Measurements from ENCODE around the gene GMFB.
A peak's percentile ranks its signal among the peaks of the same experiment; 100 is the strongest.

Gene GMFB

GRCh38 chr14:54488646-54489317 is at the start of gene GMFB:
GMFB (minus strand) TSS chr14:54488980; CDS start chr14:54488927, 53 bp downstream.
- peak; percentile 91 for DNase-seq

DNA sequence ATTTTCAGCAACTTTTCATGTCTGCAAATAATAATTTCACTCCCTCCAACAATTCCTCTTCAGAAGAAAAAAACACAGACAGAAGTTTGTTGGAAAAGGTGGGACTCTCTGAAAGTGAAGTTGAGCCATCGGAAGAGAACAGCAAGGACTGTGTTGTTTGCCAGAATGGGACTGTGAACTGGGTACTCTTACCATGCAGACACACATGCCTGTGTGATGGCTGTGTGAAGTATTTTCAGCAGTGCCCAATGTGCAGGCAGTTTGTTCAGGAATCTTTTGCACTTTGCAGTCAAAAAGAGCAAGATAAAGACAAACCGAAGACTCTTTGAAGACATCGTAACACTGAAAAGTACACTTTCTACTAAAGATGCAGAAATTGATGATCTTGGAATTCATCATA is 49.3 kb upstream of the GMFB start:
- DNase-seq, result no peak

- no peak for DNase-seq
These were observed 48.9 kb upstream of the GMFB start for GRCh38 chr14:54537651-54538050.

DNA sequence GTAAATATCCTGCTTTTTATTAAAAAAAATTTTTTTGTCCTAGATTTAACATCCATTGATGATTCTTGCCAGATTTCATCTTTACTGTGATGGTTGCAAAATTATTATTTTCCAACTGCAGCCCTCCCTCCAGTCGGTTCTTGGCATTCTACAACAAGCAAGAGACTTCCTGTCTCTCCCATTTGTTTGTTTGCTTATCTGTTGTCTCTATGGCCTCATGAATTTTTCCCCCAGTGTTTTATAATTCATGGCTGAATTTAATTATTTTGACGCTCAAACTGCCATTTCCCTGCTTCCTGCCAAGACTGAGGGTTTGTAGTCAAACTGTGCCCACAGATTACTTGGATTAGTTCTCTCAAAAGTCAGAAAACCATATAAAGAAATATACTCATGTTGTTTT is 46.9 kb upstream of the GMFB start:
- no peak for DNase-seq

- no peak for DNase-seq
These were observed 46.3 kb upstream of the GMFB start for GRCh38 chr14:54535126-54535525.

- no peak for DNase-seq
These were observed 44.3 kb upstream of the GMFB start for GRCh38 chr14:54533100-54533499.

DNA sequence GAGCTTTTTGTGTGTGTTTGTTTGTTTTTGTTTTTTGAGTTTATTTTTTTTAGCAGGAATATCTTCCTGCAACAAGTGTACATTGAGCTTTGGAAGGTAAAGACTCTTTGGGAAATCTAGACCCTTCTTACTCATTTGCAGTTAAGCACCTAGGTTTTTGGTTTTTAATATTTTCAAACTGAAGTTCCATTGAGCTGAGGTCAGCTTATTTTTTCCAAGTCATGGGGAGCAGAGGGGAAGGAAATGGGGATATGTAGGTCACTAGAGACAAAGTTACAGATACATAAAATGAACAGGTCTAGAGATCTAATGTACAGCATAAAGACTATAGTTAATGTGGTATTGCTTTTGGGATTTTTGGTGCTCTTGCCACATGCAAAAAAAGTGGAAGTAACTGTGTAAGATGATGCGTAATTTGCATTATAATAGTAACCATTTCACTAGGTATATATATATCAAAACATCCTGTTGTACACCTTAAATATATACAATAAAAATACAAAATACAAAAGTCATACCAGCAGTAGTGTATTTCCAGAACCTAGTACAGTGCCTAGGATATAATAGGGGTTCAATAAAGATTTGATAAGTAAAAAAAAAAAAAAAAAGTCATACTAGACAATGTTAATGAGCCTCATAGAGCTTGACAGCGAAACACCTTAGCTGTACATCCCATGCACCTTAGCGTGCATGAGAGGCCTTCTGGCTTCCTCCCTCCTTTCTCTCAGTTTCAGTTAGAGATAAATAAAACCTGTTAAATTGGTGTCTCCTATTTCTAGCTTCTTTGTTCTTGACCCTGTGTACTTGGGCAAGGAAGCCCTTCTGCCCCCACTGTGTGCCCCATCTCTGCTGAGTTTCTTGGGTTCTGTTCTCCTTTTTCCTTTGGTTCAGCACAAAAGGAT is 43.6 kb upstream of the GMFB start:
- DNase-seq, result no peak

- no peak for DNase-seq
These were observed 41.0 kb upstream of the GMFB start for GRCh38 chr14:54529811-54530210.

DNA sequence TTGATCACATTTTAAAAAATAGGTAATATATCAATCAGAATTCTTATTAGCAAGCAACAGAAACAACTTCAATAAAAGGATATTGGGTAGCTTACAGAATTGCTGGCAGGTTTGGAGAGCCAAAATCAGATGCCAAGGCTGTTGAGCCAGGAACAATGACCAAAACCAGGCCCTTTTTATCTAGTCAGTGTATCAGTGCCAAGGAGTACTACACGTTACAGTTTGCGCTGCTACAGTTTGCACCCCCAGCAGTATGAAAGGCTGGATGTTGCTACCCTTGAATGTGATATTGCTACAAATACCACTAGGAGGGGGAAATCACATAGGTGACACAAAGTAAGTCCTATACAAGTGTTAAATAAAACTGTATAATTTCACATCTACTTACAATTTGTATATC is 40.2 kb upstream of the GMFB start:
- DNase-seq, result no peak

DNA sequence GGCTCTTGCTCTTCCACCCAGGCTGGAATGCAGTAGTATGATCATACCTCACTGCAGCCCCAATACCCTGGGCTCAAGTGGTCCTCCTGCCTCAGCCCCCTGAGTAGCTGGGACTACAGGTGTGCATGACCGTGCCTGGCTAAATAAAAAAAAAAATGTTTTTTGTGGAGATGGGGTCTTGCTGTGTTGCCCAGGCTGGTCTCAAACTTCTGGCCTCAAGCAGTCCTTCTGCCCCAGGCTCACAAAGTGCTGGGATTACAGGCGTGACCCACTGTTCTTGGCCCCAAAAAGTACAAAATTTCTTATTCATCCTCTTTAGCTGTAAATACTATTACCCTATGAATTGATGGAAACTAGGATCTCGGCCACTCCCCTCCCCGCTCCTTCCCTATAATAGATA is 35.6 kb upstream of the GMFB start:
- DNase-seq, result no peak

- DNase-seq, result no peak
These were observed 27.9 kb upstream of the GMFB start for GRCh38 chr14:54516709-54517108.

- DNase-seq, result no peak
These were observed 26.9 kb upstream of the GMFB start for GRCh38 chr14:54515670-54516069.

DNA sequence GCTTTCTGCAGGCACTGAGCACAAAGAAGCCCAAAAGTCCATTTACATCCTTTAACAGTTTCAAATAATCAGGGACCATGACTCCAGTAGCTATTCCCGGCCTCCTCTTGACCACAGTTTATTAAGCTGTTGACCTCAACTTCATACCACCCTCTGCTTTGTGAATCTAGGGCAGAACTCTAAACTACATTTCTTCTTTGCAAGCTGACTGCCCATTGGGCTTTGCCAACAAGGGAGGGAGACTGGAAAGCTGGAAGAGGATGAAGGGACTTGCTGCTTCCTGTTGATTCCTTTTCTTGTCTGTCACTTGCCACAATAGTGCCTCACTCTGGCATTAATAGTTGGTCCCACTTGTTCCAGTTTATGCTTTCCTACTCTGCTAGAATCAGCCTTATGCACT is 23.6 kb upstream of the GMFB start:
- no peak for DNase-seq

GRCh38 chr14:54509546-54510501 is 21.0 kb upstream of the GMFB start, which contains the start of gene CGRRF1:
CGRRF1 (plus strand) TSS chr14:54509906; CDS start chr14:54509960, 54 bp downstream.
- peak; percentile 98 for DNase-seq

- DNase-seq, result no peak
These were observed 14.7 kb upstream of the GMFB start for GRCh38 chr14:54503486-54503885.

- no peak for DNase-seq
These were observed 13.8 kb upstream of the GMFB start for GRCh38 chr14:54502602-54503001.

DNA sequence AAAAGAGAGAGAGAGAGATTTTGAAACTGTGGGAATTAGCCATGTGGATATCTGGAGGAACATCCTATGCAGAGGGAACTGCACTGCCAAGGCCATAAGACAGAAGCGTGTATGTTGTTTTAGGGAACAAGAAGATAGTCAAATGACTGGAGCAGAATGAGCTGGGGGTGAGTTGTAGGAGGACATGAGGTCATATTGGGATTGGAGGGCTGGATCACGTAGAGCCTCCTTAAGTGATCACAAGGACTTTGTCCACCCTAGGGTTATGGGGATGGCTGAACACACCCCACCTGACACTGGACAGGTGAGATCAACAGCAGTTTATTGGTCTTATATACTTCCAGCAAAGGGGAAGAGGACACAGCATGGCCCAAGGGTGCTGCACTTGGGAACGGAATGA is 12.7 kb upstream of the GMFB start:
- DNase-seq, result no peak

- DNase-seq, result no peak
These were observed 12.0 kb upstream of the GMFB start for GRCh38 chr14:54500744-54501143.

DNA sequence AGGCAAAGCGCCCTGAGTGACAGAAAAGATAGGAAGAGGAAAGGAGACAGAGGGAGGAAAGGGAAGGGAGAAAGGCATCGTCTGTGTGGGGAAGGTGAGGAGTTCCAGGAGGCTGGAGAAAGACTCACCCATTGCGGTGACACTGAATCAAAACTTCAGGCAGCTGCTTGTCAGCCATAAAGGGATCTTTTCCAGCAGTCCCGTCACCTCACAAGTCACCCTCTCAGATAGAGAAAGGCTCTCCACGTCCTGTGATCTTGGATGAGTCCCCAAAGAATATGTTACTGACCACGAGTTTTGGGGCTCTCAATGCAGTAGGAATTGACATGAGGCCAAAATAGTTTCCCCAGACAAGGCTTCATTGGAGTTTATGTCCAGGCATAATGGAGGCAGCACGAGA is 9.8 kb upstream of the GMFB start:
- no peak for DNase-seq

GRCh38 chr14:54498095-54498531 is 9.3 kb upstream of the GMFB start:
- DNase-seq, result no peak

DNA sequence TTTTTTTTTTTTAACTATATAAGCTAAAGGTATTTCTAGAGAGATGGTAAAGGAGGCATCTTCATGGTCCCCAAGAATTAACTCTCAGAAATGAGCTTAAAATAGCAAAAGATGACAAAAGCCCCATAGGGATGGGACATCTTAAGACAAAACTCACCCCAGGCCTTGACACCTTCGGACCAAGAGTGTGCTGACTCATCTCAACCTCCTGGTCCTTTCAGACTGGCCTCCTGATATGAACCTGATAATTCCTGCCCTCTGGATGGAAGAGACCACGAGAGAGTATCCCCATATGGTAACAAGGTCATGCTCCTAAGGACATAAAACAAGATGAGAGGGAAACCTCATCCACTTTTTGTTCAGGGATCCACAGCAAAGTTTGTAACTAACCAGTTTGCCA is 8.4 kb upstream of the GMFB start:
- DNase-seq, result no peak

DNA sequence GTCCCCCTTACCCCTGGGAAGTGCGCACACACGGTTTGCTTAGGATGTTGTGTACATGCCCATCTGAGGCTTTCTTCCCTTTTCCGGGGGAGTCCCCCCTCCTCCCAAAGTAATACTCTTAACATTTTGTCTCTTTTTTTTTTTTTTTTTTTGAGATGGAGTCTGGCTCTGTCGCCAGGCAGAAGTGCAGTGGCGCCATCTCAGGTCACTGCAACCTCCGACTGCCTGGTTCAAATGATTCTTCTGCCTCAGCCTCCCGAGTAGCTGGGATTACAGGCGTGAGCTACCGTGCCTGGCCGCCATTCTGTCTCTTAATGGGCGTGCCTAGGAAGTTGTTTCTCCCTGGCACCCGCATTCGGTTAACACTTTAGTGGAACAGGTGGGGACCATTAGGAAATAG is 4.5 kb upstream of the GMFB start:
- no peak for DNase-seq

All from activated naive CD4-positive, alpha-beta T cell treated with Interleukin-2 at 50 U/mL for 16 hours (primary cell).